CD4-positive, CD25-positive, alpha-beta regulatory T cell (primary cell): ENCODE results near the gene ADORA3. TPM values are rescaled to one million over a fixed set of nuclear protein-coding genes. Genes with fewer than 3 reads are reported as not detected.
A peak's percentile ranks its signal among the peaks of the same experiment; 100 is the strongest.

ENCODE experiments used
- ATAC-seq, 2 donors: fragments of 150-1000 bp; cut with Tn5 transposase; one replicate each; pipeline ENCODE4 v1.10.0; 2021; ENCODE audit warnings: low read depth in 2 of 2, moderate number of reproducible peaks in 2 of 2, moderate library complexity in 1 of 2
- DNase-seq, 3 donors: peaks; one replicate each; pipeline versions ENCODE4 v3.0.0 to v3.0.0-alpha.2; 2012 to 2022; ENCODE audit warnings: mixed read lengths in 1 of 3
- H3K27ac ChIP-seq: one replicate; pipeline ENCODE4 v1.7.0; 2013; ENCODE audit warnings: mild to moderate bottlenecking, low read length; ENCODE audit not compliant: insufficient read depth, poor library complexity, severe bottlenecking
- H3K27me3 ChIP-seq: one replicate; pipeline ENCODE4 v1.7.0; 2013; ENCODE audit warnings: low read length; ENCODE audit not compliant: control insufficient read depth, insufficient read depth
- H3K36me3 ChIP-seq: one replicate; pipeline ENCODE4 v1.7.0; 2013; ENCODE audit warnings: mild to moderate bottlenecking, low read length, moderate library complexity; ENCODE audit not compliant: control insufficient read depth, insufficient read depth
- H3K4me1 ChIP-seq: 2 replicates; pipeline ENCODE4 v1.7.0; 2013; ENCODE audit warnings: mild to moderate bottlenecking, low read length; ENCODE audit not compliant: insufficient read depth, control insufficient read depth, poor library complexity, severe bottlenecking
- H3K4me3 ChIP-seq: one replicate; pipeline ENCODE4 v1.7.0; 2013; ENCODE audit warnings: low read depth, mild to moderate bottlenecking, low read length, moderate library complexity
- H3K9me3 ChIP-seq, 2 experiments: 1 replicate in 1 of 2; 2 replicates in 1 of 2; pipeline ENCODE4 v1.7.0; 2013; ENCODE audit warnings: low read length in 2 of 2, mild to moderate bottlenecking in 1 of 2, moderate library complexity in 1 of 2; ENCODE audit not compliant: control insufficient read depth in 2 of 2
- H3K27ac Mint-ChIP-seq, 3 donors: one replicate each; pipeline ENCODE4 v1.8.0; 2020 to 2022; ENCODE audit warnings: mild to moderate bottlenecking in 3 of 3, mixed read lengths in 3 of 3, moderate library complexity in 2 of 3
- H3K27me3 Mint-ChIP-seq: one replicate; pipeline ENCODE4 v1.8.0; 2022; ENCODE audit warnings: mild to moderate bottlenecking, mixed read lengths
- H3K36me3 Mint-ChIP-seq: one replicate; pipeline ENCODE4 v1.8.0; 2020; ENCODE audit warnings: mixed read lengths
- H3K4me1 Mint-ChIP-seq, 4 donors: one replicate each; pipeline ENCODE4 v1.8.0; 2020 to 2022; ENCODE audit warnings: mixed read lengths in 4 of 4, mild to moderate bottlenecking in 1 of 4
- H3K4me3 Mint-ChIP-seq, 4 donors: one replicate each; pipeline ENCODE4 v1.8.0; 2020 to 2022; ENCODE audit warnings: mild to moderate bottlenecking in 4 of 4, mixed read lengths in 4 of 4, moderate library complexity in 3 of 4
- H3K9me3 Mint-ChIP-seq, 7 donors: one replicate each; pipeline ENCODE4 v1.8.0; 2020 to 2022; ENCODE audit warnings: mixed read lengths in 7 of 7, mild to moderate bottlenecking in 3 of 7, moderate library complexity in 2 of 7
- polyA plus RNA-seq, 4 donors: library from polyadenylated mRNA; unstranded; fragments of 300-500 nt; fragmentation: Illumina TruSeq; gene quantifications; one replicate each; pipeline ENCODE4 v1.2.3, GENCODE V29; 2021
- total RNA-seq: library from RNA; stranded (reverse); gene quantifications from one replicate; pipeline ENCODE4 v1.2.3, GENCODE V29; 2022

Gene ADORA3
- total and polyA plus RNA-seq, 5 donors from 2014 or later, result not detected

DNA sequence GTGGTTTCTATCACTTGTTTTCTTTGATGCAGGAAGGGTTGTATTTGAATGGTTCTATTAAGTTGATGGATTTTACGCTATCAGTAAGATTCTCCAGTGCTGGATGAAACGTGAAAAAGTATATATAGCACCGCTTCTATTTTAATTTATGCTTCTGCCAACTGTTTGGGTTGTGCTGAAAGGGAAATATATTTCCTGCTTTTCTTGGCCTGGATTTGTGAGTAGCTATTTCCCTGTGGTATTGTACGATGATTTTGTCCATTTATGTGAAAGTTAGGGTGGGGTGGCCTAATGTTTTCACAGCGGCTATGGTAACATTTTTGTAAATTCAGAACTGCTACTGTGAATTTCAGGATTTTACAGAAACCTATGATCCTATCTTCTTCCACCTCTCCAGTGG lies 29.3 kb downstream of the ADORA3 start:
- ATAC-seq (no peak), DNase-seq (no peak)
- Histone ChIP-seq H3K27ac (peak overlapping the region; percentile 67), H3K4me1 (peaks cover 85% of the 10 kb centered on the region), H3K27me3 (no peaks in the 10 kb centered on the region), H3K36me3 (no peaks in the 10 kb centered on the region), H3K4me3 (peak overlapping the region; percentile 68), H3K9me3 (no peaks in the 10 kb centered on the region)
- Mint-ChIP-seq H3K4me3 (peak overlapping the region; percentile 89 to 94 (median 92)), H3K27me3 (no peaks in the 10 kb centered on the region), H3K36me3 (peaks cover 22% of the 10 kb centered on the region), H3K27ac (peak overlapping the region; percentile 92 to 96 (median 93)), H3K9me3 (peaks cover 0 to 2% (median 0%) of the 10 kb centered on the region in 7 donors), H3K4me1 (peaks cover 13 to 63% (median 46%) of the 10 kb centered on the region in 4 donors)

DNA sequence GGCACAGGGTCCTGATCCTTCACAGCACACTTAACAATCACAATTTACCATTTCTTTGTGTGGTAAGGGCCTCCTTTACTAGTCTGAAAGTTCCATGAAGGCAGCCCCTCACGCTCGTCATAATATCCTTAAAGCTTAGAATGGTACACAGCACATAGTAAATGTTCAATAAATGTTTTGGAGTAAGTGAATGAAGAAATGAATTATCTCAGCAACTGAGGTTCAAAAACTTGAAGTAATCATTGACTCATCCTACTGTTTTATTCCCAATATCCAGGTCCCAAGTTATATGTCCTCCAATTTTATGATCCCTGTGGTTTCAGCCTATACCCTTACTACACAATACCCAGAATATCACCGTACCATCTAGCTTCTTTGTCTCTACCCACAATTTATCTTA lies 31.9 kb downstream of the ADORA3 start:
- H3K9me3 ChIP-seq, result no peaks in the 10 kb centered on the region
- H3K4me3 ChIP-seq, result peak overlapping the region; percentile 74
- peaks cover 65% of the 10 kb centered on the region for H3K4me1 ChIP-seq
- peaks cover 4 to 46% (median 30%) of the 10 kb centered on the region in 4 donors for H3K4me1 Mint-ChIP-seq
- ATAC-seq, result no peak
- H3K27me3 ChIP-seq, result no peaks in the 10 kb centered on the region
- H3K36me3 ChIP-seq, result peaks cover 4% of the 10 kb centered on the region
- DNase-seq, result no peak
- peaks cover 5% of the 10 kb centered on the region for H3K36me3 Mint-ChIP-seq
- no peak overlapping the region for H3K4me3 Mint-ChIP-seq
- no peaks in the 10 kb centered on the region for H3K9me3 Mint-ChIP-seq
- H3K27me3 Mint-ChIP-seq, result no peaks in the 10 kb centered on the region
- no peak overlapping the region for H3K27ac Mint-ChIP-seq
- H3K27ac ChIP-seq, result peak overlapping the region; percentile 83

DNA sequence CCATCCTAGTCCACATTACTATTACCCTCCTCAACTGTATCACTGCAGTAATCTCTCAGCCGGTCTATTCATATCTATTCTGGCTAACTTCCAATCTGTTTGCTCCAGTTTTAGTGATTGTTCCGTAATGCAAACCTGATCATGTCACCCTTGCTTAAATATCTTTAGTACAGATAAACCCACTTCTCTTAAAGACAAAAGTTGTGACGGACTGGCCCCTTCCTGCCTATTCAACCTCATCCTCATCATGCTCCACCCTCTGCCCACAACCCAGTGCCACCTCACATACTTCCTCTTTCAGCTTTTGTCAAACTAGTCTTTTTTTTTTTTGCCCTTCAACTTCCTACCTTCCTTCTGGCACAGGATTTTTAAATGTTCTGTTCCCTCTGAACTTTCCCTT lies 32.4 kb downstream of the ADORA3 start:
- H3K36me3 ChIP-seq, result peaks cover 4% of the 10 kb centered on the region
- peaks cover 60% of the 10 kb centered on the region for H3K4me1 ChIP-seq
- Mint-ChIP-seq H3K27ac (no peak overlapping the region), H3K4me1 (peaks cover 4 to 41% (median 25%) of the 10 kb centered on the region in 4 donors), H3K9me3 (no peaks in the 10 kb centered on the region), H3K27me3 (no peaks in the 10 kb centered on the region), H3K4me3 (no peak overlapping the region), H3K36me3 (peaks cover 5% of the 10 kb centered on the region)
- H3K27me3 ChIP-seq, result no peaks in the 10 kb centered on the region
- H3K4me3 ChIP-seq, result peak overlapping the region; percentile 74
- H3K27ac ChIP-seq, result peak overlapping the region; percentile 83
- ATAC-seq, result peak; percentile 97 to 98
- peak; percentile 56 to 95 (median 83) for DNase-seq
- no peaks in the 10 kb centered on the region for H3K9me3 ChIP-seq

- DNase-seq, result peak in 1 of 3 donors; percentile 39
- peak overlapping the region; percentile 83 for H3K27ac ChIP-seq
- no peaks in the 10 kb centered on the region for H3K9me3 ChIP-seq
- H3K36me3 ChIP-seq, result peaks cover 4% of the 10 kb centered on the region
- peaks cover 55% of the 10 kb centered on the region for H3K4me1 ChIP-seq
- Mint-ChIP-seq H3K4me1 (peaks cover 4 to 37% (median 21%) of the 10 kb centered on the region in 4 donors), H3K27ac (no peak overlapping the region), H3K36me3 (peaks cover 5% of the 10 kb centered on the region), H3K27me3 (no peaks in the 10 kb centered on the region), H3K4me3 (no peak overlapping the region), H3K9me3 (no peaks in the 10 kb centered on the region)
- peak overlapping the region; percentile 74 for H3K4me3 ChIP-seq
- H3K27me3 ChIP-seq, result no peaks in the 10 kb centered on the region
- peak in 1 of 2 donors; percentile 3 for ATAC-seq
These were observed 32.8 kb downstream of the ADORA3 start for GRCh38 chr1:111470596-111470995.

DNA sequence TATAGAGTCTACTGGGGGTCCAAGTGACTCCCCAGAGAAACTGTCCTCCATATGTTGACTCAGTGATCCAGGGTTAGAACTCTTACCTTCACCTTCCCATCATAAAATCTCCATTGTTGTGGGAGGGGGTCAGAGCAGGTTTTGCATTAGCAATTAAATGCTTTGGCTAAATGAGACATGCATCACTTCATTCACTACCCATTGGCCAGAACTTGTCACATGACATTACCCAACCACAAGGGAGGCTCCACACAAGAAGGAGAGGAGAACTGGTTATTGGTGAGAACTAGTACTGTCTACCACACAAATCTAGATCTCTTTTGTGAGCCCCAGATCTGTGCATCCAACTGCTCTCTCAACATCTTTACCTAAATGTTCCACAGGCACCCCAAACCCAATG lies 33.9 kb downstream of the ADORA3 start:
- DNase-seq (no peak), ATAC-seq (no peak)
- Mint-ChIP-seq H3K4me3 (no peak overlapping the region), H3K27ac (no peak overlapping the region), H3K36me3 (peaks cover 14% of the 10 kb centered on the region), H3K4me1 (peaks cover 10 to 32% (median 18%) of the 10 kb centered on the region in 4 donors), H3K27me3 (no peaks in the 10 kb centered on the region), H3K9me3 (no peaks in the 10 kb centered on the region)
- H3K9me3 ChIP-seq, result no peaks in the 10 kb centered on the region
- H3K27ac ChIP-seq, result peak overlapping the region; percentile 42
- peaks cover 46% of the 10 kb centered on the region for H3K4me1 ChIP-seq
- H3K36me3 ChIP-seq, result peaks cover 6% of the 10 kb centered on the region
- H3K4me3 ChIP-seq, result no peak overlapping the region
- H3K27me3 ChIP-seq, result no peaks in the 10 kb centered on the region

DNA sequence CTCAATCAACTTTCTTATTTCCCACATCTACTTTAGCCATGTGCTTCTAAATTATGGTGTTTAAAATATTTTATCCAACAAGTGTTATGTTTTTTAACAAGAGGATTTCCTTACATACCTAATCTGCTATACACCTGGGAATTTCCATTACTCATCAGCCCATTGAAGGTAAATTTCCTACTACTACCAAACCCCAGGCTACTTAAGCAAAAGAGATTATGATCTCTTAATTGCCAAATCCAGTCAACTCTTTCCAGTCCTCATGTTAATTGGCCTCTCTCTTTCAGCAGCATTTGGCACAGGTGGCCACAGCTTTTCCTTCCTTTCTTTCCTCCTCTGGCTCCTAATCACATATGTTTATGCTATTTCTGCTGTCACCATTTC lies 34.7 kb downstream of the ADORA3 start:
- Histone ChIP-seq H3K9me3 (no peaks in the 10 kb centered on the region), H3K36me3 (peaks cover 8% of the 10 kb centered on the region), H3K27ac (no peak overlapping the region), H3K27me3 (no peaks in the 10 kb centered on the region), H3K4me1 (peaks cover 38% of the 10 kb centered on the region), H3K4me3 (no peak overlapping the region)
- no peaks in the 10 kb centered on the region for H3K27me3 Mint-ChIP-seq
- peaks cover 22% of the 10 kb centered on the region for H3K36me3 Mint-ChIP-seq
- peaks cover 11 to 32% (median 15%) of the 10 kb centered on the region in 4 donors for H3K4me1 Mint-ChIP-seq
- no peaks in the 10 kb centered on the region for H3K9me3 Mint-ChIP-seq
- ATAC-seq, result no peak
- H3K27ac Mint-ChIP-seq, result no peak overlapping the region
- no peak overlapping the region for H3K4me3 Mint-ChIP-seq
- DNase-seq, result no peak

- Histone ChIP-seq H3K36me3 (peaks cover 11% of the 10 kb centered on the region), H3K4me1 (peaks cover 37% of the 10 kb centered on the region), H3K27ac (no peak overlapping the region), H3K27me3 (no peaks in the 10 kb centered on the region), H3K4me3 (no peak overlapping the region), H3K9me3 (no peaks in the 10 kb centered on the region)
- Mint-ChIP-seq H3K36me3 (peaks cover 27% of the 10 kb centered on the region), H3K4me3 (no peak overlapping the region), H3K4me1 (peaks cover 8 to 32% (median 17%) of the 10 kb centered on the region in 4 donors), H3K27me3 (no peaks in the 10 kb centered on the region), H3K9me3 (no peaks in the 10 kb centered on the region), H3K27ac (no peak overlapping the region)
- no peak for ATAC-seq
- DNase-seq, result no peak
These were observed 35.3 kb downstream of the ADORA3 start for GRCh38 chr1:111467865-111468716.

DNA sequence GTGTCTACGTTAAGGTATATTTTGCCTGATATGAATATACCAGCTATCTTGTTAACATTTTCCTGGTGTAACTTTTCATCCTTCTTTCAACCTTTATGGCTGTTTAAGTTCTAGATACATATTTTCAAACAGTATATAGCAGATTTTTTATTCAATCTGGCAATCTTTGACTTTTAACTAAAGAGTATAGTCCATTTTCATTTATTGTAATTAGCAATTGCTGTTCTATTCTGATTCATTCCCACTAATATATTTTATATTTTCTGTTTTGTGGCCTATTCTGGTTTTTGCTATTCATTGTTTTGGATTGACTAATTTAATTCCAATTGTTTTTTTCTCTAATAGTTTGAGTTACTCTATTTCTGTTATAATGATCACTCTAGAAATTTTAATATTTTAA lies 37.0 kb downstream of the ADORA3 start:
- H3K9me3 ChIP-seq, result no peaks in the 10 kb centered on the region
- peaks cover 0 to 28% (median 16%) of the 10 kb centered on the region in 4 donors for H3K4me1 Mint-ChIP-seq
- no peak overlapping the region for H3K27ac ChIP-seq
- ATAC-seq, result no peak
- no peaks in the 10 kb centered on the region for H3K27me3 Mint-ChIP-seq
- peaks cover 22% of the 10 kb centered on the region for H3K4me1 ChIP-seq
- peak overlapping the region in 1 of 3 donors; percentile 7 for H3K27ac Mint-ChIP-seq
- H3K36me3 Mint-ChIP-seq, result peaks cover 35% of the 10 kb centered on the region
- no peaks in the 10 kb centered on the region for H3K27me3 ChIP-seq
- H3K36me3 ChIP-seq, result peaks cover 25% of the 10 kb centered on the region
- no peaks in the 10 kb centered on the region for H3K9me3 Mint-ChIP-seq
- no peak for DNase-seq
- no peak overlapping the region for H3K4me3 ChIP-seq
- H3K4me3 Mint-ChIP-seq, result no peak overlapping the region
